Fibroblast of lung (primary cell): ENCODE results near the gene ZDHHC16. TPM values are rescaled to one million over a fixed set of nuclear protein-coding genes. Genes with fewer than 3 reads are reported as not detected.
A peak's percentile ranks its signal among the peaks of the same experiment; 100 is the strongest.

Source experiments
- DNase-seq, 2 donors: peaks; one replicate each; pipeline versions ENCODE4 v3.0.0 to v3.0.0-alpha.2; 2010; ENCODE audit warnings: low read depth in 2 of 2
- H2AFZ ChIP-seq: 2 replicates; pipeline ENCODE4 v1.5.1; 2012; ENCODE audit warnings: low read length, control low read depth, inconsistent platforms
- H3K27ac ChIP-seq: 2 replicates; pipeline ENCODE4 v1.5.1; 2011; ENCODE audit warnings: low read length, control low read depth; ENCODE audit not compliant: insufficient read depth
- H3K27me3 ChIP-seq: 2 replicates; pipeline ENCODE4 v1.5.1; 2011; ENCODE audit warnings: mild to moderate bottlenecking, low read length; ENCODE audit not compliant: control insufficient read depth, insufficient read depth
- H3K36me3 ChIP-seq: 2 replicates; pipeline ENCODE4 v1.5.1; 2011; ENCODE audit warnings: low read length; ENCODE audit not compliant: control insufficient read depth, insufficient read depth
- H3K4me1 ChIP-seq: 2 replicates; pipeline ENCODE4 v1.5.1; 2011; ENCODE audit warnings: low read length; ENCODE audit not compliant: control insufficient read depth, insufficient read depth; ENCODE audit errors: extremely low read depth
- H3K4me2 ChIP-seq: 2 replicates; pipeline ENCODE4 v1.5.1; 2011; ENCODE audit warnings: low read length, control low read depth; ENCODE audit not compliant: insufficient read depth; ENCODE audit errors: extremely low read depth
- H3K4me3 ChIP-seq, 4 experiments: fragments of 200-600 bp in 1 of 4; sonication (generic) in 1 of 4; replicated peaks in 1 of 4; 2 replicates each; pipeline ENCODE4 v1.5.1; 2011 to 2016; ENCODE audit warnings: low read length in 4 of 4, low read depth in 3 of 4, mild to moderate bottlenecking in 3 of 4, control low read depth in 2 of 4, inconsistent platforms in 1 of 4, mixed read lengths in 1 of 4; ENCODE audit not compliant: insufficient read depth in 1 of 4; ENCODE audit errors: control extremely low read depth in 1 of 4
- H3K79me2 ChIP-seq: 2 replicates; pipeline ENCODE4 v1.5.1; 2012; ENCODE audit warnings: mild to moderate bottlenecking, low read length, inconsistent platforms; ENCODE audit not compliant: control insufficient read depth, insufficient read depth
- H3K9ac ChIP-seq: 2 replicates; pipeline ENCODE4 v1.5.1; 2011; ENCODE audit warnings: mild to moderate bottlenecking, low read length, control low read depth; ENCODE audit not compliant: insufficient read depth
- H3K9me3 ChIP-seq: 2 replicates; pipeline ENCODE4 v1.5.1; 2012; ENCODE audit warnings: low read depth, low read length; ENCODE audit not compliant: control insufficient read depth, insufficient read depth
- H4K20me1 ChIP-seq: 2 replicates; pipeline ENCODE4 v1.5.1; 2011; ENCODE audit warnings: low read length; ENCODE audit not compliant: control insufficient read depth, insufficient read depth; ENCODE audit errors: extremely low read depth
- EZH2 ChIP-seq: IDR thresholded peaks from 2 replicates; pipeline ENCODE4 v1.5.1; 2012; ENCODE audit warnings: low read length, control low read depth, mild to moderate bottlenecking; ENCODE audit errors: missing control alignments
- polyA plus RNA-seq, 2 donors: library from polyadenylated mRNA; depleted of rRNA in 1 of 2; stranded (reverse) in 1 of 2; unstranded in 1 of 2; fragments of >200 nt; gene quantifications; 2 replicates each; pipeline ENCODE4 v1.2.1, GENCODE V29; 2011 to 2012; ENCODE audit warnings: missing spikeins in 1 of 2
- total RNA-seq: library from RNA; depleted of rRNA; stranded (reverse); fragments of >200 nt; gene quantifications from 2 replicates; pipeline ENCODE4 v1.2.1, GENCODE V29; 2014
- TF ChIP-seq, protein P1 (sequence below), 2 donors: IDR thresholded peaks in 1 of 2; conservative IDR thresholded peaks in 1 of 2; 1 replicate in 1 of 2; 2 replicates in 1 of 2; pipeline ENCODE4 v1.5.1; 2011 to 2012; ENCODE audit warnings: low read length in 2 of 2, control low read depth in 1 of 2, inconsistent platforms in 1 of 2, low read depth in 1 of 2, mild to moderate bottlenecking in 1 of 2

ZDHHC16 gene
- total and polyA plus RNA-seq, 2 donors (not counting 1 experiment from before 2014, with no cell fraction given), result 39.3 to 60.2 TPM

DNA sequence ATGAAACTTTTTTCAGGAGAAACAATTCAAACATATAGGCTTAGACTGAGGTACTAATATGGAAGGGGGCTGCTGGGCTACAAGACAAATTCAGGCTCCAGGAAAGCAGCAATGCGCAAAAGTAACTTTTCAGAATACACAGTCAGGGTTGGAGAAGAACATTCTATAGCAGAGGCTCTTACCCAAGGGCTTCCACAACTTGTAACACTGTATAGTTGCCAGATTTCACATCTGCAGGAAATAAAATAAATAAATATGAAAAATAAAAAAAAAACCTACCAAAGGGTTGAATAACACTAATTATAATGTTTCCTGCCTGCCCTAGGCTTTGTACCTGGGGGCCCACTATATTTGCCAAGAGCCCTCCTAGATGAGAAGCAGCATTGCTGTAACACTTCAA lies 37.9 kb downstream of the ZDHHC16 start:
- peak in 1 of 2 donors; percentile 30 for DNase-seq
- H4K20me1 ChIP-seq, result no peaks in the 10 kb centered on the region

DNA sequence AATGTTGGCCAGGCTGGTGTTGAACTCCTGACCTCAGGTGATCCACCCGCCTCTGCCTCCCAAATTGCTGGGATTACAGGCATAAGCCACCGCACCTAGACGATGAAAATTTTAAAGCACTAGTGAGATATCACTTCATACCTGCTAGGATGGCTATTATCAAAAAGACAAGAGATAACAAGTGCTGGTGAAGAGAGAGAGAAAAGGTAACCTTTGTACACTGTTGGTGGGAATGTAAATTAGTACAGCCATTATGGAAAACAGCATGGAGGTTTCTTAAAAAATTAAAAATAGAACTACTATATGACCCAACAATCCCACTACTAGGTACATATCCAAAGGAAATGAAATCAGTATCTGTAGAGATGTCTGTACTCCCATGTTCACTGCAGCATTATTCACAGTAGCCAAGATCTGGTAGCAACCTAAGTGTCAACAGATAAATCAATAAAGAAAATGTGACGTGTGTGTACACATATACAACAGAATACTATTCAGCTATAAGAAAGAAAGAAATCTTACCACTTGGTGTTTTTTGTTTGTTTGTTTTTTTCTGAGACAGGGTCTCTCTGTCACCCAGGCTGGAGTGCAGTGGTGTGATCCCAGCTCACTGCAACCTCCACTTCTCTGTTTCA lies 39.8 kb downstream of the ZDHHC16 start:
- Histone ChIP-seq H3K9me3 (no peaks in the 10 kb centered on the region), H4K20me1 (peaks cover 1% of the 10 kb centered on the region), H3K27ac (no peak overlapping the region)

More for the DNA sequence above, 37.9 kb downstream of the ZDHHC16 start:
- Histone ChIP-seq H3K4me3 (no peak overlapping the region), H2AFZ (no peak overlapping the region), H3K36me3 (peaks cover 5% of the 10 kb centered on the region), H3K9ac (no peak overlapping the region), H3K9me3 (no peaks in the 10 kb centered on the region), H3K4me1 (no peaks in the 10 kb centered on the region), H3K79me2 (peaks cover 40% of the 10 kb centered on the region), H3K27ac (no peak overlapping the region), H3K4me2 (no peak overlapping the region), H3K27me3 (no peaks in the 10 kb centered on the region)
- no peak for TF ChIP-seq EZH2
- TF ChIP-seq, protein P1, sequence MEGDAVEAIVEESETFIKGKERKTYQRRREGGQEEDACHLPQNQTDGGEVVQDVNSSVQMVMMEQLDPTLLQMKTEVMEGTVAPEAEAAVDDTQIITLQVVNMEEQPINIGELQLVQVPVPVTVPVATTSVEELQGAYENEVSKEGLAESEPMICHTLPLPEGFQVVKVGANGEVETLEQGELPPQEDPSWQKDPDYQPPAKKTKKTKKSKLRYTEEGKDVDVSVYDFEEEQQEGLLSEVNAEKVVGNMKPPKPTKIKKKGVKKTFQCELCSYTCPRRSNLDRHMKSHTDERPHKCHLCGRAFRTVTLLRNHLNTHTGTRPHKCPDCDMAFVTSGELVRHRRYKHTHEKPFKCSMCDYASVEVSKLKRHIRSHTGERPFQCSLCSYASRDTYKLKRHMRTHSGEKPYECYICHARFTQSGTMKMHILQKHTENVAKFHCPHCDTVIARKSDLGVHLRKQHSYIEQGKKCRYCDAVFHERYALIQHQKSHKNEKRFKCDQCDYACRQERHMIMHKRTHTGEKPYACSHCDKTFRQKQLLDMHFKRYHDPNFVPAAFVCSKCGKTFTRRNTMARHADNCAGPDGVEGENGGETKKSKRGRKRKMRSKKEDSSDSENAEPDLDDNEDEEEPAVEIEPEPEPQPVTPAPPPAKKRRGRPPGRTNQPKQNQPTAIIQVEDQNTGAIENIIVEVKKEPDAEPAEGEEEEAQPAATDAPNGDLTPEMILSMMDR (conservative IDR thresholded peaks at IDR 0.05 in 1 of 2, IDR thresholded peaks at IDR 0.05 in 1 of 2; ENCODE audit: low read depth in 1 of 2, low read length in 2 of 2), result no peak

DNA sequence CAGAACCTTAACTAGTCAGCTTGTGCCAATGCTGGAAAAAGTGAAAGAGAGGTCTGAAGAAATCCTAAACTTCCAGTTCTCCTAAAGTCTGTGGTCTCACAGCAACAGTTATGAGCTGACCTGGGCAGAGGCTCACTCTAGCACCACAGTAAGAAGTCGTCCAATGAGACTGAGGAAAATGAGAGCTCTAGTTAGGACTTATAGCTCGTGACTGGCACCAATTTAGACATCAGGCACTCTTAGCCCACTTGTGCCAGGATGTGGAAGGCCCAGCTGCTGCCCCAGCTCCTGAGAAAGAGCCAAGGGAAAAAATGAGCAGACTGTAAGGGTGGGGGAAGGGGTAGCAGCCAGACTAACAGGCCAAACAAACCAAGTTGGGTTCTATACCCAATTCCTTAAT lies 44.6 kb downstream of the ZDHHC16 start:
- H3K4me3 ChIP-seq, result no peak overlapping the region
- H3K79me2 ChIP-seq, result peaks cover 86% of the 10 kb centered on the region
- peaks cover 1% of the 10 kb centered on the region for H3K36me3 ChIP-seq
- no peak for TF ChIP-seq EZH2
- TF ChIP-seq, protein P1 (conservative IDR thresholded peaks at IDR 0.05 in 1 of 2, IDR thresholded peaks at IDR 0.05 in 1 of 2; ENCODE audit: low read depth in 1 of 2, low read length in 2 of 2), result no peak
- no peak for DNase-seq
- no peaks in the 10 kb centered on the region for H3K9me3 ChIP-seq
- no peaks in the 10 kb centered on the region for H3K4me1 ChIP-seq
- H3K4me2 ChIP-seq, result no peak overlapping the region
- H4K20me1 ChIP-seq, result peaks cover 1% of the 10 kb centered on the region
- no peaks in the 10 kb centered on the region for H3K27me3 ChIP-seq
- H3K27ac ChIP-seq, result no peak overlapping the region
- no peak overlapping the region for H3K9ac ChIP-seq
- no peak overlapping the region for H2AFZ ChIP-seq

More for the DNA sequence above, 39.8 kb downstream of the ZDHHC16 start:
- H3K79me2 ChIP-seq, result peaks cover 58% of the 10 kb centered on the region
- no peak for DNase-seq
- H3K4me1 ChIP-seq, result no peaks in the 10 kb centered on the region
- TF ChIP-seq EZH2, result no peak
- TF ChIP-seq, protein P1 (conservative IDR thresholded peaks at IDR 0.05 in 1 of 2, IDR thresholded peaks at IDR 0.05 in 1 of 2; ENCODE audit: low read depth in 1 of 2, low read length in 2 of 2), result no peak
- H3K36me3 ChIP-seq, result peaks cover 2% of the 10 kb centered on the region
- H3K4me2 ChIP-seq, result no peak overlapping the region
- H3K4me3 ChIP-seq, result no peak overlapping the region
- no peak overlapping the region for H3K9ac ChIP-seq
- no peak overlapping the region for H2AFZ ChIP-seq
- no peaks in the 10 kb centered on the region for H3K27me3 ChIP-seq
